HG02623 (cell line): ENCODE measurements around the gene HMMR.
"Not testable (repeated sequence)": the region's sequence is repeated elsewhere in the genome, so short reads cannot be mapped to it uniquely, and the experiment has no call there.

Experiments used
- ATAC-seq: cut with Tn5 transposase; IDR thresholded peaks from one replicate; pipeline ENCODE4 v1.9.1; 2021; ENCODE audit warnings: moderate library complexity; ENCODE audit not compliant: unreplicated experiment

Gene HMMR

DNA sequence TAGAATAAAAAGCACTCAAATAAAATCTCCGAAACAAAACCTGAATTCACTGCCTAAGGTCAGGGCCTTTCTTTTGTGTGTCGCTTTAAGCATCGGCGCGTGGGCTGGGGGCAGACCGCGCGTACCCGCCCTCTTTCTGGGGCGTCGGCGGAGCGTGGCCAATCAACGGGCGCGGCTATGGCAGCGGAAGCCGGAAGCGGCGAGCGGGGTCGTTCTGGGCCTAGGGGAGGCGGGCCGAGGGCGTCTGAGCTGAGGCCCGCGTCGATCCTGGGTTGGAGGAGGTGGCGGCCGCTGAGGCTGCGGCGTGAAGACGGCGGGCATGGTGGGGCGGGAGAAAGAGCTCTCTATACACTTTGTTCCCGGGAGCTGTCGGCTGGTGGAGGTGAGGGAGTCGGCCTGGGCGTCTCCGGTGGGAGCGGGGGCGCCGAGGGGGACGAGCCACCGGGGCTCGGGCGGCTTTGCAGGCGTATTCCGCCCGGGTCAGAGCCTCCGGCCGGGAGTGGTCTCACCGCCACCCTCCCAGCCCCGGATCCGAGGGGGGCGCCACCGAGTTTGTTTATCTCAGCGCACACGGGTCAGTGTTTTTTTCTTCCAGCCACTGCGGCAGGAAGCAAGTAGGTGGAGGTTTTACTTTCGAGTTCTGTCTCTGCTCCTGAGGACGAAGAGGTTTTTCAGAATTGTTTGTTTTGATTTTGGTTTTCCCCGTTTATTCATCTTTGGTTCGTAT is 45.1 kb downstream of the HMMR start, which contains the start of gene MAT2B:
MAT2B (plus strand) TSS at position 252 of the 727 bp plus-strand sequence; CDS start at position 320, 68 bp downstream.
- peak; percentile 86 for ATAC-seq

DNA sequence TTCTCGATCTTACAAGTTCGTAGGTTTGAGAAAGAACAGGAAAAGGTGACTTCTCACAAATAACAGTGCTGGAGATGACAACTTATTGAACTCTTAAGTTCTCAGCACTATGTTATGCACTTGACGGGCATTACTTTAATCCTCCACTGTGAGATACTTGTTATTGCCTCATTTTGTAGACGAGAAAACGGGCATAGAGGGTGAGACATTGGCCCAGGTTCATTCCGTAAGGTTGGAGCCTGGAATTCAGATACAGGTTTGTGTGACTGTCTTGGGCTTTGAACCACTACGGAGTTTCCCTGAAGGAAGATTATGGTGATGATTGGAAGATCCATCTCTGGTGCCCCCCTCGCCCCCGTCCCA is 45.6 kb downstream of the HMMR start:
- peak; percentile 18 for ATAC-seq

GRCh38 chr5:163506726-163507125 is 46.3 kb downstream of the HMMR start:
- no peak for ATAC-seq

DNA sequence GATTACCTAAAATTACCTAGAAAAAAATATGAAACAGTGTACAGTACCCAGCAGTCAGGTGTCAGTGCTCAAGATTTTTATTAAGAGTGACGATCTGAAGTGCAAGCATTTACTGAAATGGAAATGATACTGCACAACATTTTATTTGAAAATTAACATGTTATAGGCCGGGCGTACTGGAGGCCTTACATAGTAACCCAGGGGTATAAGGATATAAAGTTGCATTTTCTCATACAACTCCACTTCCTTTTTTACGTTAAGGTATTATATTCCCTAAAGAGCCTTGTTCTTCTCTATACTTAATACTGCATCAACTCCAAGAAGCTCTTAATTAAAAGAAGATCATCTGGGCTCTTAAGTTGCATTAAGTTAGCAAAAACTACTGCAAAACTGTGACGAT is 48.3 kb downstream of the HMMR start:
- no peak for ATAC-seq

DNA sequence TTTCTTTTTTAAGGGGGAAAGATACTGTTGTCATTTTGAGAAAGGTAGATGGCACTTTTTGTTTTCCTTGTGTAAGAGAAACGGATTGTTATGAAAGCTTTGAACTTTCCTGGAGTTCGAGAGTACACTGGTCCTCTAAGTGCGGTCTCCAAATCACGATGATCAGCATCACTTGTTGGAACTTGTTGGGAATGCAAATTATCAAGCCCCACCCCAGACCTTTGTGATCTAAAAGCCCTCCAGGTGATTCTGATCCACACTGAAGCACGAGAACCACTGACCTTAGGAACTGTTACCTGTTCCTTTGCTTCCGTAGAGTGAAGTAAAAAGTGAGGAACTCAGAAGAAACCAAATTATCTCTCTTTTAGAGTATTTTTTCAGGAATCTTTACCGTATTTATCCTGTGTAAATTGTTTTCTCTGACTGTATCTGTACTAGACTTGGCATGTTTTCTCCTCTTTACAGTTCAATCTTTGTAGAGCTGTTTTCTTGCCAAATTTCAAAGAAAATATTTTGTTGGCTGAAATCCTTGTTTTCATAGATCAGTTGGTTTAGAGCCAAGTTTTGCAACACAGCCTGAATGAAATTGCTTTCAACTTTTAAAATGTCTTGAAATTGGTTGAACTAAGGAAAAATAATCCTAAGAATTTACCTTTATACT is 49.0 kb downstream of the HMMR start:
- no peak for ATAC-seq

GRCh38 chr5:163512526-163512925 is 52.1 kb downstream of the HMMR start:
- ATAC-seq: no peak

- no peak for ATAC-seq
Measured at GRCh38 chr5:163525096-163525495, 64.7 kb downstream of the HMMR start.

GRCh38 chr5:163529698-163530097 is 69.3 kb downstream of the HMMR start:
- no peak for ATAC-seq

- no peak for ATAC-seq
Measured at GRCh38 chr5:163531272-163531671, 70.8 kb downstream of the HMMR start.

GRCh38 chr5:163532171-163533084 is 72.0 kb downstream of the HMMR start:
- no peak for ATAC-seq

- ATAC-seq: no peak
Measured at GRCh38 chr5:163533223-163533622, 72.8 kb downstream of the HMMR start.

DNA sequence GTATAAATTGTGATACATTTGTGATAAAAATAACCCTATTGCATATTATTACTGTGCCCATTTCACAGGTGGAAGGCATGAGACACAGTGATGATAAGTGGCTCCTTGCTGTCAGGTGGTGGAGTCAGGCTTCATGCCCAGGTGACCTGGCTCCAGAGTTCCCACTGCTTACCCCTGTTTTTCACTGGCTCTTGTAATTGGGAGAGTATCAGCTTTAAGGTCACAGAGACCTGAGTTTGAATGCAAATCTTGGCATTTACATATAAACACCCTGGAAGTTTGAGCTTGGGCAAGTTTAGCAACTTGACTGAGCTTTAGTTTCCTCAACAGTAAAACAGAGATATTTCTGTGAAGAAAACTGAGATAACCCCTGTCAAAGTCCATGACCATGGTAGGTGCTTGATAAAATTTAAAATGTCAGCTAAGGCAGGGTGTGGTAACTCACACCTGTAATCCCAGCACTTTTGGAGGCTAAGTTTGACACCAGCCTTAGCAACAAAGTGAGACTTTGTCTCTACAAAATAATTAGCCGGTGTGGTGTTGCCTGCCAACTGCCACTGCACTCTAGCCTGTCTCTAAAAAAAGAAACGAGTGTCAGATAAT is 74.2 kb downstream of the HMMR start:
- no peak for ATAC-seq

GRCh38 chr5:163535290-163535689 is 74.9 kb downstream of the HMMR start:
- no peak for ATAC-seq

DNA sequence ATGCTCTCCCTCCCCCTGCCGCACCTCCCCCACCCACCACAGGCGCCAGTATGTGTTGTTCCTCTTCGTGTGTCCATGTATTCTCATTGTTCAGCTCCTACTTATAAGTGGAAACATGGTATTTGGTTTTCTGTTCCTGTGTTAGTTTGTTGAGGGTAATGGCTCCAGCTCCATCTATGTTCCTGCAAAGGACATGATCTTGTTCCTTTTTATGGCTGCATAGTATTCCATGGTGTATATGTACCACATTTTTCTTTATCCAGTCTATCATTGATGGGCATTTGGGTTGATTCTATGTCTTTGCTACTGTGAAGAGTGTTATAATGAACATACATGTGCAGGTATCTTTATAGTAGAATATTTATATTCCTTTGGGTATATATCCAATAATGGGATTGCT is 76.0 kb downstream of the HMMR start:
- not testable (repeated sequence) for ATAC-seq

- no peak for ATAC-seq
Measured at GRCh38 chr5:163540696-163541095, 80.3 kb downstream of the HMMR start.
